NCI-H2107 treated with DMSO at 0.1 percent for 48 hours (cell line): ENCODE measurements around the gene KSR1.
A peak's percentile ranks its signal among the peaks of the same experiment; 100 is the strongest.
"Not testable (repeated sequence)": the region's sequence is repeated elsewhere in the genome, so short reads cannot be mapped to it uniquely, and the experiment has no call there.

Experiments used
- DNase-seq: peaks from one replicate; lab custom pipeline; 2025; ENCODE audit not compliant: unreplicated experiment; lab: John Stamatoyannopoulos, UW

The KSR1 gene

GRCh38 chr17:27491713-27492190 is 35.5 kb downstream of the KSR1 start:
- no peak for DNase-seq

- DNase-seq = no peak
Observed at GRCh38 chr17:27492470-27492869, 36.2 kb downstream of the KSR1 start.

- DNase-seq = no peak
Observed at GRCh38 chr17:27493088-27493487, 36.8 kb downstream of the KSR1 start.

GRCh38 chr17:27494192-27495091 is 38.2 kb downstream of the KSR1 start:
- peak; percentile 26 for DNase-seq

- no peak for DNase-seq
Observed at GRCh38 chr17:27495460-27495859, 39.2 kb downstream of the KSR1 start.

- no peak for DNase-seq
Observed at GRCh38 chr17:27496005-27496404, 39.8 kb downstream of the KSR1 start.

GRCh38 chr17:27496437-27496943 is 40.2 kb downstream of the KSR1 start:
- DNase-seq = no peak

- DNase-seq = no peak
Observed at GRCh38 chr17:27496971-27497370, 40.7 kb downstream of the KSR1 start.

GRCh38 chr17:27497696-27498095 is 41.4 kb downstream of the KSR1 start:
- DNase-seq = no peak

- no peak for DNase-seq
Observed at GRCh38 chr17:27498615-27499309, 42.5 kb downstream of the KSR1 start.

- no peak for DNase-seq
Observed at GRCh38 chr17:27499451-27500265, 43.4 kb downstream of the KSR1 start.

- DNase-seq = not testable (repeated sequence)
Observed at GRCh38 chr17:27501338-27501737, 45.1 kb downstream of the KSR1 start.

GRCh38 chr17:27502526-27503324 is 46.5 kb downstream of the KSR1 start:
- DNase-seq = no peak

GRCh38 chr17:27503611-27504010 is 47.4 kb downstream of the KSR1 start:
- DNase-seq = no peak

GRCh38 chr17:27504188-27504995 is 48.1 kb downstream of the KSR1 start:
- no peak for DNase-seq

GRCh38 chr17:27506348-27507218 is 50.3 kb downstream of the KSR1 start:
- no peak for DNase-seq

GRCh38 chr17:27511168-27511883 is 55.1 kb downstream of the KSR1 start:
- DNase-seq = no peak

GRCh38 chr17:27512031-27512430 is 55.8 kb downstream of the KSR1 start:
- no peak for DNase-seq
